Erythroblast (primary cell): Measurements from ENCODE around the gene RNF144B.

ENCODE experiments used
- GATA1 ChIP-seq: IDR thresholded peaks from 2 replicates; pipeline ENCODE4 v1.6.1; 2011; ENCODE audit warnings: low read depth, mild to moderate bottlenecking, control low read depth, low read length, moderate library complexity
- POLR2A ChIP-seq: IDR thresholded peaks from 2 replicates; pipeline ENCODE4 v1.6.1; 2011; ENCODE audit warnings: mild to moderate bottlenecking, low read length

GRCh38 chr6:18432619-18433018, 45.5 kb downstream of the RNF144B start:
- no peak for TF ChIP-seq POLR2A
- no peak for TF ChIP-seq GATA1
